T-helper 2 cell (primary cell): Measurements from ENCODE around the gene FAIM2.
"Not testable (repeated sequence)": the region's sequence is repeated elsewhere in the genome, so short reads cannot be mapped to it uniquely, and the experiment has no call there.

Source experiments
- DNase-seq, 5 experiments: peaks; one replicate each; pipeline versions ENCODE4 v3.0.0 to v3.0.0-alpha.2; 2012 to 2022

FAIM2 gene

DNA sequence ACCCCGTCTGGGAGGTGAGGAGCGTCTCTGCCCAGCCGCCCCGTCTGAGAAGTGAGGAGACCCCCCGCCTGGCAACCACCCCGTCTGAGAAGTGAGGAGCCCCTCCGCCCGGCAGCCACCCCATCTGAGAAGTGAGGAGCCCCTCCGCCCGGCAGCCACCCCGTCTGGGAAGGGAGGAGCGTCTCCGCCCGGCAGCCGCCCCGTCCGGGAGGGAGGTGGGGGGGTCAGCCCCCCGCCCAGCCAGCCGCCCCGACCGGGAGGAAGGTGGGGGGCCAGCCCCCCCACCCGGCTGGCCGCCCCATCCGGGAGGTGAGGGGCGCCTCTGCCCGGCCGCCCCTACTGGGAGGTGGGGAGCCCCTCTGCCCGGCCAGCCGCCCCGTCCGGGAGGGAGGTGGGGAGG lies 42.8 kb downstream of the FAIM2 start:
- DNase-seq: not testable (repeated sequence)

GRCh38 chr12:49855890-49856289 lies 47.8 kb downstream of the FAIM2 start:
- DNase-seq: not testable (repeated sequence)

- no peak for DNase-seq
These were observed 48.7 kb downstream of the FAIM2 start for GRCh38 chr12:49854976-49855375.

DNA sequence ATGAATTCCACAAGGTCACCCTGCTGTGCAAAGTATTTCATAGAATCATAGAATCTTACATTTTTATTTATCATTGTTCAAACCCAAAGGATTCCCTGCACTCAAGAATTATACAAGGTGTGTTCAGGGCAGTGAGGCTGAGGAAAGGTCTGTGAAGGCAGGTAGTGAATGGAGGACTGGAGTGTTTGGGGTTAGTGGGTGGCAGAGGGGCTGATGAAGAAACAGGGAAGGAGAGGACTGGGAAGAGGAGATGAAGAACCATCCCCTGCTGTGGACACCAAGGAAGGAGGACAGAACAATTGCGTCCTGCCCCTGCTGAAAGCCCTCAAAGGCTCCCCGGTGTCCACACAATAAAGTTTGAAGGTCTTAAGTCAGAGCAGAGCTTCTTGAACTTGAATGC lies 50.0 kb downstream of the FAIM2 start:
- DNase-seq: no peak

DNA sequence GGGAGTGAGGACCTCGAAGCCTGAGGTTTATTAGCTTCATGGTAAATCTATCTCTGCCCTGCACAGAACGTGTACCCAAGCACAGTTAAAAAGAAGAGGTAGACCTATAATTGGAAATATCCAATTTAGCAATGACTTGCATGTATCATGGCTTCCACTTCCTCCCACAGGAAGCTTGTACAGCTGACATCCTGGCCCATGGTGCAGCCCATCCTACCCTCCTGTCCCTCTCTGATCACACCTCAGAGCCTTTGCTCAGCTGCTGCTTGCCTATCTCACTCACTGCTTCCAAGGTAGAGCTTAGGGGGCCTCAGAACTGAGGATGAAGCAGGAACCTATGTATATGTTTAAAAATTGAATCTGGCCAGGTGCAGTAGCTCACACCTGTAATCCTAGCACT lies 56.5 kb downstream of the FAIM2 start:
- peak in 1 of 5 experiments; percentile 55 for DNase-seq

GRCh38 chr12:49846032-49846431 lies 57.7 kb downstream of the FAIM2 start:
- no peak for DNase-seq

DNA sequence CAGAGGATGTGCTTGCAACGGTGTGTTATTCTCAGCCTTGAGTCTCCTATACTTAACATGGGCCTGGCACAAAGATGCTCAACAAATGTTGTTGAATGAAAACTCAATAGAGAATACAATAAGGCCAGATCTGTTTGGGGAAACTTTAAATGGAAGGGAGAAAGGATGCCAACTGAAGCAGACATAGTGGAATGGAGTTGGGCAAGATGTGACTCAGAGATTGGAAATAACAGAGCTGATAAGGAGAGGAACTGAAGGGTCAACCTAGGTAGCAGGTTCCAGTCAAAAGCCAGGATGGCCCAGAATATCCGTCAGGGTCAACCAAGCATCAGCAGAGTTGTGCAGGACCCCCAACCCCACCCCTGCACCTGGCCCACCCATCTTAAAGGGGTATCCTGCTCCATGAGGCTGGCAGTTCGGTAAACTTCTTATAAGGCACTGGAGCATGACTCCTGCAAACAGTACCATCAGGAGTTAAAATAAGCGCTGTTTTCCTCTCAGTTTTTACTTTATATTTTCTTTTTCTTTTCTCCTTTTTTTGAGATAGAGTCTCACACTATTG lies 59.7 kb downstream of the FAIM2 start:
- DNase-seq: no peak

GRCh38 chr12:49843411-49843810 lies 60.3 kb downstream of the FAIM2 start:
- DNase-seq: no peak

DNA sequence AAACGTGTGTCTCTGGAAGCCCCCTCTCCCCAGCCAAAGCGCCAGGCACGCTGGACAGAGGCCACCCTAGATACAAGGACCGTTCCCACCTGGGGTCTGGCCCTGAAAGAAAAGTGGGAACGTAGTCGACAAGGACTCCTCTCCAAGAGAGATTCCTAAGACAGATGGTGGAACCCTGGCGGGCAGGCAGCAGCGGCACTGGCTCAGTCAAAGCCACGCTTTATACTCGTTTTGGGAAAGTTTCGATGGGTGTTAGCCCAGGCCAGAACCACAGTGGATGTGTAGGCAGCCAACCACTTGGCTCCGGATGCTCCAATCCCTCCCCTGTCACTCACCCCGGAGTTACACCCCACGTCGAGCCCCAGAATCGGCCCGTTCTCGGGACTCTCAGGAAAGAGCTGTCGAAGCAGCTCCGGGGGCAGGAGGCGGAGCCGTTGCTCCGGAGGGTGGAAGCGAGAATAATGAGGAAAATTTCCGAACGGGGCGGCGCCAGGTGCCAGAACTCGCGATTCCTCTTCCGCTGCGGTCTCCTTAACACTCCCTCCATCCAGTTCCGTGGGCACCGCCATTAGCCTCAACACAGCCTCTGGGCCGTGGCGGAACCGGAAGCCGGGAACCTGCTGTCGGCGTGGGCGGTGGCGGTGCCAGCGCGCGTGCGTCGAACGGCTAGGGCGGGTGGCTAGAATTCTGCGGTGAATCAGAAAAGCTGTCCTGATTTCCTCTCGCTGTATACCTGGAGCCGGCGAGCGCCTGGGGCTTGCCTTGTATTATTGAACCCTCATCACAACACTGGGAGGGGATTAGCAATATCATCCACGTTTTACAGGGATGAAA lies 61.0 kb downstream of the FAIM2 start, which contains the start of gene BCDIN3D:
Gene BCDIN3D (minus strand): TSS at position 588 of the 834 bp plus-strand sequence. CDS start 19 bp downstream, at position 569.
- peak; percentile 80 to 93 (median 90) for DNase-seq

- peak in 2 of 5 experiments; percentile 6 to 51 for DNase-seq
These were observed 64.6 kb downstream of the FAIM2 start for GRCh38 chr12:49838973-49839633.

DNA sequence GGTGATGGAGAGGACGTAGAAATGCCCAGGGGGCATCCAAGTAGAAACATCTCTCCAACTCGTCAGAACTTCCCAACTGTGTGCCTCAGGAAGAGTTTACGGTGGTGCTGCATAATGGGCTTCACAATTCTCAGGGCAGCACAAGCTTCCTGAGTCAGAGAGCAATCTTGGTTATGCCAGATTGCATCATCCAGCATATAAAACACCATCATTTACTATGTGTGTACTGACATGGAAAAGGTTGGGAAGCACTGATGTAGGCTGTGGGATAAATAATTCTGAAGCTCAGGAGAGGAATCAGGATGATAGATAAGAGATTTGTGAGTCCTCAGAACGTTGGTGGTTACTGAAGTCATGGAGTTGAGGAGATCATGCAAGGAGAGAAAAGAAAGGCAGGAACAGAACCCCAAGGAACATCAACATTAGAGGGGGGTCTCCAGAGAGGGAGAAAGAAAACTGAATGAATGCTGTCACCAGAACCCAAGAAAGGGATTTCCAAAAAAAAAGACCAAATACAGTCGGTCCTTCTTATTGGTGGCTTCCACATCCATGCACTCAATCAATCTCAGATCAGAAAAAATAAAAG lies 70.8 kb downstream of the FAIM2 start:
- DNase-seq: no peak

- DNase-seq: no peak
These were observed 72.0 kb downstream of the FAIM2 start for GRCh38 chr12:49831717-49832116.

DNA sequence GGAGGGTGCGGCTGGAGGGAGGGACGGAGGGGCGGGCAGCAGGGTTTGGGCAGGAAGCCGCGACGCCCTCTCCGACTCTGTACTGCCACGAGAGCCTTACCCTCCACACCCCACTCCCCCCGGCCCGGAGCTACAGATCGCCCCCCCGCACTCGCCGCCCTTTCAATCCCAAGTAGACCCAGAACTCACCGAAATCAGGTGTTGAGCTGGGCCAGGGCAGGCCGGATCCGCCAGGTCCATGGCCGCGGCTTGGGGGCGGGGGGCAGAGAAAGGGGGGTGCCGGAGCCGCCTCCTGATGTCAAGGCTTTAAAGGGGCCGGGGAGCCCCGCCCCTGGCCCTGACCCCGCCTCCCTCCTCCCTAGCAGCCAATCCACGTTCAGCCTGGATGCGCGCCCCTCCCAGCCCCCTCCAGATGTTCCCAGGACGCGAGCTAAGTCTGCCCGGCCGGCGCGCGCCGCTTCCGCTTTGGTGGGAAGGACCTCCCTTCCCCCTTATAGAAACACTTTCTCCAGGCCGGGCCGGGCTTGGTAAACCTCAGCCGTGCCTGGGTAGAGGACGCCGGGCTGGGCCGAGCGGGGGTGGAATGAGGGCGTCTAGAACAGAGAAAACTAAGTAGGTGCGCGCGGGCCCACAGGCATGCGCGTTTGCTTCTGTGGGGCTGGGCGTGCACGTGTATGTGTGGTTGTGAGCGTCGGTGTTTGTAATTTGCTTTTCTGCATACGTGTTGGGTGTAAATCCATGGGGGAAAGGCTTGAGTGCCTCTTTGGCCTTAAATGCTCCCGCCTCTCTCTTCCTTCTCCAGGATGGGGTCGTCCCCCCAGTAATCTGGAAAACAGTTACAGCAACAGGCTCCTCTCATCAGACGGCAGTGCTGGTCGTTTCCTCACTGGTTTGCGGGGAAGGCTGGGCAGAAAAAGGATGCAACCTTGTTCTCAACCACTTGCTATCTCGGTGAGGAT lies 75.3 kb downstream of the FAIM2 start, which contains the start of gene NCKAP5L:
Gene NCKAP5L (minus strand): TSS at position 281 of the 959 bp plus-strand sequence. CDS start 24,369 bp downstream, outside the sequence.
- DNase-seq: peak; percentile 88 to 92 (median 91)

DNA sequence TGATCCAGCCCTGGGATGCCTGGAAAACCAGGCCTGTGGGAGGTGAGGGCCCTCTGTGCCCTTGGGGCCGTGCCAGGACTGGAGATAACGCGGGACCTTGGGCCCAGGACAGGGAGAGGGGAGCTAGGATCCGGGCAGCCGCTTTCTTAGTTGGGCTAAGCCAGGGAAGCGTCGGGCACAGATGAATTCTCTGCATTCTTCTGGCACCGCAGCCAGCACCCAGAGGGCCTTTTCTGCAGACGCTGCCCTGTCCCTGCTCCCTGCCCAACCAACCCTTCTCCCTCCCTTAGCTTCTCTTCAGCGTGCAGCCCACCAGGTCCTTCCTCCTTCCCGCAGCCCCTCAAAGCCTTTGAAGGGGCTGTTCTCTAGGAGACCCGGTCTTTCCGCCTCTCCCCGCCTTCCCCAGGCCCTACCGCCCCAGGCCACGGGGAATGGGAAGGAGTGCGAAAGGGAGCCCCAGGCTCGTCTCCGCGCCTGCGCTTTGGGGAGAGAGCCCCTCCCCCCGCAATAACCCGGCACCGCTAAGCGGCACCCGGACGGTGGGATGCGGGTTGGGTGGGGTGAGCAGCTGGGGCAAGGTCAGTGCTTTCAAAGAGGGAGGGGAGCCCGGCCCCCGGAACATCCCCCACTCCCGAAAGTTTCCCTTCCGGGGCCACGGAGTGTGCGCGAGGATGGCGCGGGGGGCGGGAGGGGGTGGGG lies 76.2 kb downstream of the FAIM2 start:
- peak in 4 of 5 experiments; percentile 16 to 33 (median 21) for DNase-seq

DNA sequence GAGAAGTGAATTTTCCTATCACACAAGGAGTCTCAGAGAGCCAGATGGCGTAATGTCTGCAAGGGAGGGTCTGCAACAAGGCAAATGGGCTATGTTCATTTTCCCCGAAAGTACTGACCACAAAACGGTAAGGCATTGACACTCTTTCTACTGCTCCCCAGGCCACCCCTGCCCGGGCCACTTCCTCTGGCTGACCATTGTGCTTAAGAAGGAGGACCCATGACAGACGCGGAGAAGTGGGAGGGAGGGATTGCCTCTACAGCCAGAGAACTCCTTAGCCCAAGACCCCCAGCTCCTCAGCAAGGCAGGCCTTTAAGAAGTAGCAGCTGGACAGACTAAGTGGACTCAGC lies 76.7 kb downstream of the FAIM2 start:
- no peak for DNase-seq

DNA sequence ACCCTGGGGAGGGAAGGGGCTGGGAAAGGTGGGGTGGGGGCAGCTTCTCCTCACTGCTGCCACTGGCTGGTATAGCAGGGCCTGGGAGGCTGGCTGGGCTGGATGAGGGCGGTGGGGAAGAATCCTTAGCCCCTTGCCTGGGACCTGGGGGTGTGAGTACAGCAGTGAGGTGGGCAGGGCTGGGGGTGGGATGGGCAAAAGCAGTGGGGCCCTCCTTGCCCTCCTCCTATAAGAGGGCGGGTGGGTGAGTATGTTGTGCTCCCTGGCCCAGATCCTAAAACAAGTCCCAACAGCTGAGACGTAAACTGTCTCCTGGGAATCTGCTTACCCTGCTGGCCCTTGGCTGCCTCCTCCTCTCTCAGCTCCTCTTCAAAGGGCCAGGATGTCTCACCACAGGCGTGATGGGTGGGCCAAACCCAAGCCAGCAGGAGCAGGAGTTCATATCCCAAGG lies 77.7 kb downstream of the FAIM2 start:
- DNase-seq: no peak

GRCh38 chr12:49825360-49825970 lies 78.2 kb downstream of the FAIM2 start:
- no peak for DNase-seq

- DNase-seq: no peak
These were observed 78.8 kb downstream of the FAIM2 start for GRCh38 chr12:49824895-49825294.

GRCh38 chr12:49824416-49824815 lies 79.3 kb downstream of the FAIM2 start:
- DNase-seq: no peak

DNA sequence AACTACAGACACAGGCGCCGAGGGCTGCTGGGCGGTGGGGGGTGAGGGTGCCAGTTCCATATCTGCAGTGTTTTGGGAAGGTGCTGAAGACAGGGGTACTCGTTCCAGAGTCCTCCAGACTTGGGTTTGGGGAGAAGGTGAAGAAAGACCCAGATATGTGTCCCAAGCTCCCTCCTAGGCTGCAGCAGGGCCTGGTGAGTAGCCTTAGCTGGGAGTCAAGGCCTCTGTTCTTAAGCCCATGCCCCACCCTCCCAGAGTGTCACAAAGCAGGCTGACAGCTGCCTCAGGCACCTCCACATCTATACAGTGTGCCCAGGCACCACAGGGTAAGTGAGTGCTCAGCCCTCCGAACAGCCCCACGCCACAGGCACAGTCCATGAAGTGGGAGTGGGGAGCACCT lies 79.7 kb downstream of the FAIM2 start:
- no peak for DNase-seq

DNA sequence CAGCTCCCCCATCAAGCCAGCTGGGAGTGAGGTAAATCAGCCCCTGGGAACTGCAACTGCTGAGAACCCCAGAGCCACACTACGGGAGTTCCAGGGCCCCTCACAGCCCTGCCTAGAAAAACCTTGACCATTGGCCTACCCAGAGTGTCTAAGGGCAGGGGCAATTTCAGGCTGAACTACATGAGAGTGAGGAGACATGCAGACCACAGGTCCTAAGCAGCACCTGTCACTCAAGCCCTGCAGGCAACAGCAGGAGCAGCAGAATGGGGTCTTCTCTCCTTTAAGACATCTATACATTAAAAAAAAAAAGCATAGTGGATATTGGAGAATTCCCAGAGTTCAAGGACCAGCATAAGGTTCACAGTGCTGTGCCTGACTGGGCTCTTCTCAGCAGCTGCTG lies 80.3 kb downstream of the FAIM2 start:
- DNase-seq: no peak
